GM12875 (cell line): ENCODE data around the gene CNOT1.
A peak's percentile ranks its signal among the peaks of the same experiment; 100 is the strongest.

Experiments used
- H3K4me3 ChIP-seq: one replicate; pipeline ENCODE4 v1.5.1; 2011; ENCODE audit warnings: low read depth, low read length, control low read depth
- CTCF ChIP-seq: IDR thresholded peaks from 2 replicates; pipeline ENCODE4 v1.5.1; 2011; ENCODE audit warnings: low read depth, mild to moderate bottlenecking, control low read depth, inconsistent platforms, low read length, moderate library complexity, borderline replicate concordance; ENCODE audit not compliant: insufficient read depth

Gene CNOT1

GRCh38 chr16:58518083-58518979, 111.3 kb downstream of the CNOT1 start:
- no peak overlapping the region for H3K4me3 ChIP-seq
- no peak for TF ChIP-seq CTCF

GRCh38 chr16:58516768-58517107, 112.9 kb downstream of the CNOT1 start:
- TF ChIP-seq CTCF: no peak
- no peak overlapping the region for H3K4me3 ChIP-seq

- no peak for TF ChIP-seq CTCF
- H3K4me3 ChIP-seq: peak overlapping the region; percentile 73
Observed at GRCh38 chr16:58515871-58516767, 113.5 kb downstream of the CNOT1 start.

GRCh38 chr16:58515125-58515870, 114.3 kb downstream of the CNOT1 start, which contains the start of gene SETD6:
Gene SETD6 (plus strand): TSS chr16:58515517. CDS start chr16:58515538, 21 bp downstream.
- TF ChIP-seq CTCF: peak; percentile 22; the same call in 1 of the 2 replicates
- peak within 1 kb of the TSS; percentile 73 for H3K4me3 ChIP-seq

GRCh38 chr16:58513874-58514273, 115.8 kb downstream of the CNOT1 start:
- H3K4me3 ChIP-seq: no peak overlapping the region
- TF ChIP-seq CTCF: no peak

- TF ChIP-seq CTCF: peak; percentile 78
- H3K4me3 ChIP-seq: no peak overlapping the region
Observed at GRCh38 chr16:58511933-58512815, 117.5 kb downstream of the CNOT1 start.
